22Rv1 (cell line): ENCODE results near the gene SMIM10L1.

Source experiments
- ZFX ChIP-seq: fragments of 450-650 bp; IDR thresholded peaks from 2 replicates; pipeline ENCODE4 v1.6.1; 2017; ENCODE audit warnings: antibody characterized with exemption, borderline replicate concordance
- TF ChIP-seq, protein P1 (sequence below): fragments of 450-650 bp; IDR thresholded peaks from 2 replicates; pipeline ENCODE4 v1.5.1; 2017; ENCODE audit warnings: mild to moderate bottlenecking

DNA sequence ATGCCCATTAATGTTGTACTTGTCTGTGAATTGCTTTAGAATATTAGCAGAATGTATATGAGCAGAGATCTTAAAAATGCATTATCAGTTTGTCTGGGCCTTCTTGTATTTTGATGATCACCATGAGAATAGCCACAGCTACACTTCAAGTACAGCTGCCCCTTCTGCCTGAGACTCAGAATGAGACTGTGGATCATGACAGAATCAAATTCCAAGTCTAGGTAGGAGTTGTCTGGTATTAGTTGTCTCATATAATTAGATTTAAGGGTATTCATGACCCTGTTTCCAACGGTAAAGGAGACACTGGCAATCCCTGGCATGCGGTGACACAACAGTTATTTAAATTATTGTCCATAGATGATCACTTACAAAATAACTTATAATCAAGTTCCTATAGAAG is 18.3 kb upstream of the SMIM10L1 start:
- TF ChIP-seq, protein P1, sequence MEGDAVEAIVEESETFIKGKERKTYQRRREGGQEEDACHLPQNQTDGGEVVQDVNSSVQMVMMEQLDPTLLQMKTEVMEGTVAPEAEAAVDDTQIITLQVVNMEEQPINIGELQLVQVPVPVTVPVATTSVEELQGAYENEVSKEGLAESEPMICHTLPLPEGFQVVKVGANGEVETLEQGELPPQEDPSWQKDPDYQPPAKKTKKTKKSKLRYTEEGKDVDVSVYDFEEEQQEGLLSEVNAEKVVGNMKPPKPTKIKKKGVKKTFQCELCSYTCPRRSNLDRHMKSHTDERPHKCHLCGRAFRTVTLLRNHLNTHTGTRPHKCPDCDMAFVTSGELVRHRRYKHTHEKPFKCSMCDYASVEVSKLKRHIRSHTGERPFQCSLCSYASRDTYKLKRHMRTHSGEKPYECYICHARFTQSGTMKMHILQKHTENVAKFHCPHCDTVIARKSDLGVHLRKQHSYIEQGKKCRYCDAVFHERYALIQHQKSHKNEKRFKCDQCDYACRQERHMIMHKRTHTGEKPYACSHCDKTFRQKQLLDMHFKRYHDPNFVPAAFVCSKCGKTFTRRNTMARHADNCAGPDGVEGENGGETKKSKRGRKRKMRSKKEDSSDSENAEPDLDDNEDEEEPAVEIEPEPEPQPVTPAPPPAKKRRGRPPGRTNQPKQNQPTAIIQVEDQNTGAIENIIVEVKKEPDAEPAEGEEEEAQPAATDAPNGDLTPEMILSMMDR: no peak
- no peak for TF ChIP-seq ZFX
